SJSA1 (cell line): ENCODE data around the gene CCDC73. TPM values are rescaled to one million over a fixed set of nuclear protein-coding genes. Genes with fewer than 3 reads are reported as not detected.

Experiments
- DNase-seq, 2 experiments: peaks; one replicate each; pipeline ENCODE4 v3.0.0-alpha.2; 2015 to 2020; ENCODE audit warnings: low spot score in 2 of 2, low read depth in 1 of 2
- H3K27ac ChIP-seq: fragments of 250-450 bp; sonication (Bioruptor Pico); 2 replicates; pipeline ENCODE4 v1.5.1; 2020; ENCODE audit warnings: mild to moderate bottlenecking, moderate library complexity
- H3K27me3 ChIP-seq: fragments of 250-450 bp; sonication (Bioruptor Pico); replicated peaks from 2 replicates; pipeline ENCODE4 v1.5.1; 2020; ENCODE audit warnings: mild to moderate bottlenecking, moderate library complexity
- H3K36me3 ChIP-seq: fragments of 250-450 bp; sonication (Bioruptor Pico); 2 replicates; pipeline ENCODE4 v1.5.1; 2020; ENCODE audit warnings: mild to moderate bottlenecking
- H3K4me1 ChIP-seq: fragments of 250-450 bp; sonication (Bioruptor Pico); replicated peaks from 2 replicates; pipeline ENCODE4 v1.6.1; 2021; ENCODE audit warnings: mild to moderate bottlenecking
- H3K4me3 ChIP-seq: fragments of 250-450 bp; sonication (Bioruptor Pico); 2 replicates; pipeline ENCODE4 v1.5.1; 2020; ENCODE audit warnings: mild to moderate bottlenecking
- H3K9me3 ChIP-seq: fragments of 250-450 bp; sonication (Bioruptor Pico); replicated peaks from 2 replicates; pipeline ENCODE4 v1.5.1; 2020; ENCODE audit warnings: mild to moderate bottlenecking
- total RNA-seq: library from RNA; depleted of rRNA; stranded (reverse); fragments of >200 nt; shearing (Covaris generic); gene quantifications from 2 replicates; pipeline ENCODE4 v1.2.3, GENCODE V29; 2014; rRNA removed

The CCDC73 gene
- total RNA-seq, 1 experiment from 2014 or later: not detected

GRCh38 chr11:32555091-32555490 is 239.4 kb downstream of the CCDC73 start:
- Histone ChIP-seq H3K4me1 (no peaks in the 10 kb centered on the region), H3K36me3 (no peaks in the 10 kb centered on the region), H3K4me3 (no peak overlapping the region), H3K27me3 (no peaks in the 10 kb centered on the region), H3K27ac (no peak overlapping the region), H3K9me3 (no peaks in the 10 kb centered on the region)
- no peak for DNase-seq

Other genes with a start within 250 kb of the CCDC73 start
- 609 and 714 TPM in 2 replicates for gene EIF3M, start 210.8 kb downstream of the CCDC73 start, total RNA-seq
- 0.16 TPM in 1 of 2 replicates, not detected in the other for gene PRRG4, start 35.3 kb upstream of the CCDC73 start, total RNA-seq
- 15.0 and 24.9 TPM in 2 replicates for gene QSER1, start 98.1 kb upstream of the CCDC73 start, total RNA-seq
- 15.0 and 22.5 TPM in 2 replicates for gene DEPDC7, start 221.2 kb upstream of the CCDC73 start, total RNA-seq
- 24.5 and 26.4 TPM in 2 replicates for gene TCP11L1, start 244.9 kb upstream of the CCDC73 start, total RNA-seq